HG02981 (cell line): ENCODE results near the gene IFNA21.
"Not testable (repeated sequence)": the region's sequence is repeated elsewhere in the genome, so short reads cannot be mapped to it uniquely, and the experiment has no call there.

Experiments
- ATAC-seq: cut with Tn5 transposase; IDR thresholded peaks from one replicate; pipeline ENCODE4 v1.9.1; 2021; ENCODE audit warnings: mild to moderate bottlenecking, moderate library complexity; ENCODE audit not compliant: unreplicated experiment

The IFNA21 gene

DNA sequence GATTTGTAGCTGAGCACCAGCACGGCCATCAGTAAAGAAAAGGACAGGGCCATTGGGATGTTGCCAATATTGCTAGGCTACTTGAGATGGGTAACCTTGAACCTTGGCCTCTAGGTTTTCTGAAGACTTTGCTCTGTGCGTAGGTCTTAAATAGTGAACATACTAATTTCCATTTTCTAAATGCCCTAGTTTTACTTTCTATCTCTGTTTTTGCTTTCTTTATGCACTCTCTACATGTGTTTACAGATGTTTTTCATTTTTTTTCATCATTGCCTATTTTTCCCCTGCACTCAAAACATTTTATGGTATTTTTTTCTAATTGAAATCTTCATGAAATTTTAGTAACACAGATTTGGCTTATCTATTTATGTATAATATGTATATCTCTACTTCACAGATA, at the start of gene IFNA21:
TSS of gene IFNA21 (minus strand) at position 101 of the 400 bp plus-strand sequence. CDS start at position 53, 48 bp downstream.
- not testable (repeated sequence) for ATAC-seq

DNA sequence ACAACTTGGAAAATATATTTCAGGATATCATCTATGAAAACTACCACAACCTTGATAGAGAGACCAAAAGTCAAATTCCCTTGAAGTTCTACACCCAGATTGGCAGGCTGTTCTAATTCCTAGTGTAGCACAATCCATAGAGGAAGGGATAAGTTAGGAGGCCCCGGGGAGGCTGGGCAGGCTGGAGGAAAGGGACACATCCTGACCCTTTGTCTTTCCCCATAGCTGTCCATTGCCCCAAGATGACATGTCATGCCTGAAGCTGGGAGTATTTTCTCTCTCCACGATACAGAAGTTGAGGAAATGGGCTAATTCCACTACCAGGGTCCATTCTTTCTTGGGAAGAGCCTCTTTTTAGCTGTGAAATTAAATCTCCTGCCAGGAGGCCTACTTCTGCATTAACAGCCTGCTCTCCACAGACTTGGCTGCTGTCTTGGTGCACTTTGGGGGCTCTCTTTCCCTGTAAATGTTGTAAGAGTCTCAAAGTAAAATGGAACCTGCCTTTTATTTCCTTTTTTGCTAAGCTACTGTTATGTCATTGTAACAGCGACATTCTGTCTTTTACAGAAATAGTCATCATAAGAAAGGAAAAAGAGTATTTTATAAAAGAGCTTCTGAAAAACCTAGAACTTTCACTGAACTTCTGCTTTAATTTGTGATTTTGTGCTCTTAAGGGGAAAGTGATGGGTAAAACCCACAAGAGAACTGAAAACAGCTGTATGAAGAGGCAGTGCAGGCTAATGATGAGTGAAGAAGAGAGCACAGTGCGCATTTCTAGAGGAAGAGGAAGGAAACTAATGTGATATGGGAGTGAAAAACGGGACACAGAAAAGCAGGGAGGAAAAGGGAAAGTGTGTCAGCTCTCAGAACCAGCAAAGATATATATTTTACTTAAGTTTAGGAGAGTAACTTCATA, 47.2 kb upstream of the IFNA21 start:
- ATAC-seq = peak; percentile 68

DNA sequence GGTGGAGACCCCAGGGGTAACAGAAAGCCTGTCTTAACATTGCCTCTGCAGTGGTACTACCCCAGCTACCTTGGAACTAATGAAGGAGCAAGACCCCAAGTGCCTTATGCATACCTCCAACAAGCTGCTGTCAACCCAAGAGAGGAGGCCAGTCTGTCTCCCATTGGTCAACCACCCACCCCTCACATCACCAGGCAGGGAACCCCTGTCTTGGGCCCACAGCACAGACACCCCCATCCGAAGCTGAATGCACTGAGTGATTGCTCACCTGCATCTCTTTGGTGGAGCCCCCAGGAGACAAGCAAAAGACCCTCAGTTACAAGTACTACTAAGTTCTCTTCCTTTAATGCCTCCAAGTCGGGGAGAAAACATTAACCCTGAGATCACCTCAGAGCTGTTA, 45.7 kb upstream of the IFNA21 start:
- not testable (repeated sequence) for ATAC-seq

DNA sequence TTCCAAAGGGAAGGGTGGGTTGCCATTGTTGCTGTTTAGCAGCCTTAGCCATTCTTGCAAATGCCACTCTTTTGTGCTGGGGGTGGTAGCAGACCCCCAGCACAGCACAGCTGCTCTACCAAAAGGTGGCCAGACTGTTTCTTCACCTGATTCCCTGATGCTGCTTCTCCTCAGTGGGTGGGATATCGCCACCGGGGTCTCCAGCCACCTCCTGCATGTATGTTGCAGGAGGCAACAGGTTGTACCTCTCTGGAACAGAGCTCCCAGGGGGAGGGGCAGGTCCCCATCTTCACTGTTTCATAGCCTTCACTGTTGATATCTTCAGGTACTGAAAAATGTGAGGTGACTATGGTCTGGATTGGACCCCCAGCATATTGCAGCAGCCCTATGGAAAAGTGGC, 44.3 kb upstream of the IFNA21 start:
- not testable (repeated sequence) for ATAC-seq

DNA sequence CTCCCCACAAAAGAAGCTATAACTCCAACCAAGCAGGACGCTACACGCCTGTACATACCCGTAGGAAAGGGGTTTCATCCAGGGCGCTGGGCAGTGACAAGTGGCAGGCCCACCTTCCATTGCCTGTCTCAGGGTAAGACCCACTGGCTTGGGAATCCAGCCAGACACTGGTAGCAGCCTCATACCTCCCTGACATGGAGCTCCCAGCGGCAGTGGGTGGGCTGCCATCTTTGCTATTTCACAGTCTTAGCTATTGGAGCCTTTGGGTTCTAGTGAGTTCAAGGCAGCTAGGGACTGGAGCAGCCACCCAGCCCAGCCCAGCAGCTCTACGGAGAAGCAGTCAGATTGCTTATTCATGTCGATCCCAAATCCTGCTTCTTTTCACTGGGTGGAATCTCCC, 43.9 kb upstream of the IFNA21 start:
- no peak for ATAC-seq

DNA sequence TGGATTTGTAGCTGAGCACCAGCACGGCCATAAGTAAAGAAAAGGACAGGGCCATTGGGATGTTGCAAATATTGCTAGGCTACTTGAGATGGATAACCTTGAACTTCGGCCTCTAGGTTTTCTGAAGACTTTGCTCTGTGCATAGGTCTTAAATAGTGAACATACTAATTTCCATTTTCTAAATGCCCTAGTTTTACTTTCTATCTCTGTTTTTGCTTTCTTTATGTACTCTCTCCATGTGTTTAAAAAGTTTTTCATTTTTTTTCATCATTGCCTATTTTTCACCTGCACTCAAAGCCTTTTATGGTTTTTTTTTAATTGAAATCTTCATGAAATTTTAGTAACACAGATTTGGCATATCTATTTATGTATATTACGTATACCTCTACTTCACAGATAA, 40.6 kb upstream of the IFNA21 start, which contains the start of gene IFNA10:
TSS of gene IFNA10 (minus strand) at position 101 of the 400 bp plus-strand sequence. CDS start at position 55, 46 bp downstream.
- ATAC-seq = not testable (repeated sequence)

DNA sequence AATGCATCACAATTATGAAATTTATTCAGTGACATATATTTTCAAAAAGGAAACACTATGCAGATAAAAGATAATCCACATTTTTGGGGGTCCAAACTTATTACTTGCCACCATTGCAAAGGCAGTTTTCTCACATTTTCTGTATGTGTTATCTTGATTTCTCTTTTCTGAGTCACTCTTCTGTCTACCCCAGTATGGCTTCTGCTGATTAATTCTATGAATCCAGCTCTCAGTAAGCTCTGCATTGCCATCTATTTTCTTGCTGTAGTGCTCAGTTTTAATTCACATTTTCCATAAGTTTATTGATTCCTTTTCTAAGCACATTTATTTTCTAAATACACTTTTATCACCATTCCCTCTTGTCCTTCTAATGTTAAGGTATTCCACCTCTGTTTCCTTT, 38.7 kb upstream of the IFNA21 start:
- no peak for ATAC-seq

DNA sequence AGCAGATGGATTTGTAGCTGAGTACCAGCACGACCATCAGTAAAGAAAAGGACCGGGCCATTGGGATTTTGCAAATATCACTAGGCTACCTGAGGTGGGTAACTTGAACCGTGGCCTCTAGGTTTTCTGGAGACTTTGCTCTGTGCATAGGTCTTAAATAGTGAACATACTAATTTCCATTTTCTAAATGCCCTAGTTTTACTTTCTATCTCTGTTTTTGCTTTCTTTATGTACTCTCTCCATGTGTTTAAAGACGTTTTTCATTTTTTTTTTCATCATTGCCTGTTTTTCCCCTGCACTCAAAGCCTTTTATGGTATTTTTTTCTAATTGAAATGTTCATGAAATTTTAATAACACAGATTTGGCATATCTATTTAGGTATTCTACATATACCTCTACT, 35.6 kb upstream of the IFNA21 start, which contains the start of gene IFNA7:
TSS of gene IFNA7 (minus strand) at position 101 of the 400 bp plus-strand sequence. CDS start at position 61, 40 bp downstream.
- not testable (repeated sequence) for ATAC-seq

DNA sequence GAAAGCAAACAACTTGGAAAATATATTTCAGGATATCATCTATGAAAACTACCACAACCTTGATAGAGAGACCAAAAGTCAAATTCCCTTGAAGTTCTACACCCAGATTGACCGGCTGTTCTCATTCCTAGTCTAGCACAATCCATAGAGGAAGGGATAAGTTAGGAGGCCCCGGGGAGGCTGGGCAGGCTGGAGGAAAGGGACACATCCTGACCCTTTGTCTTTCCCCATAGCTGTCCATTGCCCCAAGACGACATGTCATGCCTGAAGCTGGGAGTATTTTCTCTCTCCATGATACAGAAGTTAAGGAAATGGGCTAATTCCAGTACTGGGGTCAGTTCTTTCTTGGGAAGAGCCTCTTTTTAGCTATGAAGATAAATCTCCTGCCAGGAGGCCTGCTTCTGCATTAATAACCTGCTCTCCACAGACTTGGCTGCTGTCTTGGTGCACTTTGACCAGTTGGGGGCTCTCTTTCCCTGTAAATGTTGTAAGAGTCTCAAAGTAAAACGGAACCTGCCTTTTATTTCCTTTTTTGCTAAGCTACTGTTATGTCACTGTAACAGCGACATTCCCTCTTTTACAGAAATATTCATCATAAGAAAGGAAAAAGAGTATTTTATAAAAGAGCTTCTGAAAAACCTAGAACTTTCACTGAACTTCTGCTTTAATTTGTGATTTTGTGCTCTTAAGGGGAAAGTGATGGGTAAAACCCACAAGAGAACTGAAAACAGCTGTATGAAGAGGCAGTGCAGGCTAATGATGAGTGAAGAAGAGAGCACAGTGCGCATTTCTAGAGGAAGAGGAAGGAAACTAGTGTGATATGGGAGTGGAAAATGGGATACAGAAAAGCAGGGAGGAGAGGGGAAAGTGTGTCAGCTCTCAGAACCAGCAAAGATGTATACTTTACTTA, 28.7 kb upstream of the IFNA21 start:
- ATAC-seq = peak; percentile 93

DNA sequence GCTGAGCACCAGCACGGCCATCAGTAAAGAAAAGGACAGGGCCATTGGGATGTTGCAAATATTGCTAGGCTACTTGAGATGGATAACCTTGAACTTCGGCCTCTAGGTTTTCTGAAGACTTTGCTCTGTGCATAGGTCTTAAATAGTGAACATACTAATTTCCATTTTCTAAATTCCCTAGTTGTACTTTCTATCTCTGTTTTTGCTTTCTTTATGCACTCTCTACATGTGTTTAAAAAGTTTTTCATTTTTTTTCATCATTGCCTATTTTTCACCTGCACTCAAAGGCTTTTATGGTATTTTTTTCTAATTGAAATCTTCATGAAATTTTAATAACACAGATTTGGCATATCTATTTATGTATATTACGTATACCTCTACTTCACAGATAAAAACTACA, 21.0 kb upstream of the IFNA21 start, which contains the start of gene IFNA4:
TSS of gene IFNA4 (minus strand) at position 101 of the 400 bp plus-strand sequence. CDS start at position 45, 56 bp downstream.
- not testable (repeated sequence) for ATAC-seq

DNA sequence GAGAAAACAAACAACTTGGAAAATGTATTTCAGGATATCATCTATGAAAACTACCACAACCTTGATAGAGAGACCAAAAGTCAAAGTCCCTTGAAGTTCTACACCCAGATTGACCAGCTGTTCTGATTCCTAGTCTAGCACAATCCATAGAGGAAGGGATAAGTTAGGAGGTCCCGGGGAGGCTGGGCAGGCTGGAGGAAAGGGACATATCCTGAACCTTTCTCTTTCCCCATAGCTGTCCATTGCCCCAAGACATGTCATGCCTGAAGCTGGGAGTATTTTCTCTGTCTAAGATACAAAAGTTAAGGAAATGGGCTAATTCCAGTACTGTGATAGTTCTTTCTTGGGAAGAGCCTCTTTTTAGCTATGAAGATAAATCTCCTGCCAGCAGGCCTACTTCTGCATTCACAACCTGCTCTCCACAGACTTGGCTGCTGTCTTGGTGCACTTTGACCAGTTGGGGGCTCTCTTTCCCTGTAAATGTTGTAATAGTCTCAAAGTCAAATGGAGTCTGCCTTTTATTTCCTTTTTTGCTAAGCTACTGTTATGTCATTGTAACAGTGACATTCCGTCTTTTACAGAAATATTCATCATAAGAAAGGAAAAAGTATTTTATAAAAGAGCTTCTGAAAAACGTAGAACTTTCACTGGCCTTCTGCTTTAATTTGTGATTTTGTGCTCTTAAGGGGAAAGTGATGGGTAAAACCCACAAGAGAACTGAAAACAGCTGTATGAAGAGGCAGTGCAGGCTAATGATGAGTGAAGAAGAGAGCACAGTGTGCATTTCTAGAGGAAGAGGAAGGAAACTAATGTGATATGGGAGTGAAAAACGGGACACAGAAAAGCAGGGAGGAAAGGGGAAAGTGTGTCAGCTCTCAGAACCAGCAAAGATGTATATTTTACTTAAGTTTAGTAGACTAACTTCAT, 16.6 kb upstream of the IFNA21 start:
- ATAC-seq = peak; percentile 94

DNA sequence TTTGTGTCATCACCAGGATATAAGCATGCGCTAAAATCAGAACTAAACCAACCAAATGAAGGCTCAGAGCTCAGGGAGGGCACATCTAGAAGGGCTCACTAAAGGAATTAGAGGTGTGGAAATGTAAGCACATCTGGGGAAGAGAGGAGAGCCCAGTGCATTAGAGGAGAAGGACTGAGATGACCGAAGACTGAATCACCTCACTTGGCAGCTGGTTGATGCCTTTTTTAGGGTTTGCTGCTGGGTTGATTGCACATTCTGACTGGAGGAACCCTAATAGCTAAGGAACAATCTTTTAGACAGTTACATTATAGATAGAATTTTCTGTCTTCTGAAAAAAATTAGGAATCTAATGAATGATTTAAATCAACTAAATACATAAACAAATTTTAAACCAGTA, 8.2 kb upstream of the IFNA21 start:
- ATAC-seq = no peak

DNA sequence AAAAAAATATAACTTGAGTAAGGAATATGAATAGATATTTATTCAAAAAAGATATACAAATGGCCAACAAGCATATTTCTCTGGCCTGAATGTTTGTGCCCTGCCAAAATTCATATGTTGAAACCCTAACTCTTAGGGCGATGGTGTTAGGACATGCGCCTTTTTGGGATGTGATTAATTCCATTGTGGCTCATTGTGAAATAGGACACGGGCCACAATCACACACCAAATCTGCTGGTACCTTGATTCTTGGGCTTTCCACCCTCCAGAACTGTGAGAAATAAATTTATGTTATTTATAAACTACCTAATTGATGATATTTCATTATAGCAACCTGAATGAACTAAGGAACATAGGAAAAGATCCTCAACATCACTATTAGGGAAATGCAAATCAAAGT, 5.7 kb upstream of the IFNA21 start:
- ATAC-seq = no peak

DNA sequence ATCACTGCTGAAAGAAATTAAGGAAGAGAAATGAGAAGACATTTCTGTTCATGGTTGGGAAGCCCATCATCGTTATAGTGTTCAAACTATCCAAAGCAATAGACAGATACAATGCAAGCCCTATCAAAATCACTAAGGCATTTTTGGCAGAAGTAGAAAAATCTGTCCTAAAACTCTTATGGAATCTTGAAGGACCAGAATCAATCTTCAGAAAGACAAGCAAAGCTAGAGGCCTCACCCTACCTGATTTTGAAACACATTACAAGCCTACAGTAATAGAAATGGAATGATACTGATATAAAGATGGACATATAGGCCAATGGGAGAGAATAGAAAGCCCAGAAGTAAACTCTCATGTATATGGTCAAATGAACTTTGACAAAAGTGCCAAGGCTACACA, 4.9 kb upstream of the IFNA21 start:
- ATAC-seq = no peak

DNA sequence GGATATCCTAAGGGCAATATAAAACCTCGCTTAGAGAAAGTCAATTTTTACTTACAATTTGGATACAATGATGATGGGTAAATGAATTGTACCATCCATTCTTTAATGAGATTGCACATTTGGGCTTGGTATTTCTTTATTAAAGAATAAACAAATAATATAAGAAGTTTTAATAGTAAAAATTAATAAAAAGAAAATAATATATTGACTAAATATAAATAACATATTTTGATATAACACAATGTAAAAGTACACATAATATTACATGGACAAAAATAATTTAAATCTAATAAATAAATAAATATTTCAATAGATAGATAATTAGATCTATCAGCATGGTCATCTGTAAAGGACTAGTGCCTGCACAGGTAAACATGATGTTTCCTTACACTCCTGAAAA, 944 bp downstream of the IFNA21 start:
- no peak for ATAC-seq

DNA sequence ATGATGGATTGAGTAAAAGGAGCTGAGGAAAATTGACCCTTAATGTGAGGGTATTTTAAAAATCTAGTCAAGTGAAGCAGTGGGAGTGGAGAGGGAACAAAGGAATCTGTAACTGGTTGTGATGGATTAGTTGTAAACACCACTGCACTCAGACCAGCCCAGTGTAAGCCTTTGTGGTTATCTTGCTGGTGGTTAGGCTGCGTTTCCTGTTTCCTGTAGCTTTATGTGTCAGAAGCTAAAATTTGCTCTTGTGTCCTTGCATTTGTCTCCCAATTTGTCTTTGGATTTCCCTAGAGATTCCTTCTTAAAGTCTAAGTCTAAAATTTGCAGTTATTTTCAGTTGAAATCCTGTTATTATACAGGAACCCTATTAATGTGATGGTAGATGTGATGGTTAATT, 6.3 kb downstream of the IFNA21 start:
- ATAC-seq = peak; percentile 92

DNA sequence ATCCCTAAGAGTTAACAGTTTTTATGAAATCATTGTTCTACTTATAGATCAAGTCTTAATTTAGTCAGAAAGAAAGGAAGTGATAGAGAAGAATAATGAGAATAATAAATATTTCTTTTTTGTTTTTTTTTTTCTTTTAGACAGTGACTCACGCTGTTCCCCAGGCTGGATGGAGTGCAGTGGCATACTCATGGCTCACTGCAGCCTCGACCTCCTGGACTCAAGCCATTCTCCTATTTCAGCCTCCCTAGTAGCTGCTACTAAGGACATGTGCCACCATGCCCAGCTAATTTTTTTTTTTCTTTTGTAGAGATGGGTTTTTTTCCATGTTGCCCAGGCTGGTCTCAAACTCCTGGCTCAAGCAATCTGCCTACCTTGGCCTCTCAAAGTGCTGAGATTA, 11.0 kb downstream of the IFNA21 start:
- no peak for ATAC-seq

DNA sequence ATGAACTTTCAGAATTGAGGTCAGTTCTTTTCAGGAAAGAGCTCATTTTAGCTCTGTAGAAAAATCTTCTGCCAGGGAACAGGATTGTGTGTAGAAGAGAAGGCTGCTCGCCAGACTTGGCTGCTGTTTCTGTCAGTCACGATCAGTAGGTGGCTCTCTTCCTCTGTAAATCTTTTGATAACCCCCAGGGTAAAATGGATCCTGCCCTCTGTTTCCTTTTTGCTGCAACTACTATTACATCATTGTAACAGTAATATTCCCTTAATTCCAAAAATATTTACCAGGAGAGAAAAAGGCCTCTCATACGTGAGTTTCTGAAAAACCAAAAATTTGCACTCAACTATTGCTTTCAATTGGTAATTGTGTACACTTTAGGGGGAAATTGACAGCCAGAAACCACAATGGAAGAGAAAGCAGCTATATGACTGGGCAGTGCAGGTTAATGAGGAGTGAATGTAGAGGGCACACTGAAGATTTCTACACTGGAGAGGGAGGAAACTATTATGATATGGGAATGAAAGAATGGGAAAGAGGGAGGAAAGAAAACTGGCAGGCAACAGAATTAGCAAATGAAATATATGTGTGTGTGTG, 12.3 kb downstream of the IFNA21 start:
- ATAC-seq = peak; percentile 85

DNA sequence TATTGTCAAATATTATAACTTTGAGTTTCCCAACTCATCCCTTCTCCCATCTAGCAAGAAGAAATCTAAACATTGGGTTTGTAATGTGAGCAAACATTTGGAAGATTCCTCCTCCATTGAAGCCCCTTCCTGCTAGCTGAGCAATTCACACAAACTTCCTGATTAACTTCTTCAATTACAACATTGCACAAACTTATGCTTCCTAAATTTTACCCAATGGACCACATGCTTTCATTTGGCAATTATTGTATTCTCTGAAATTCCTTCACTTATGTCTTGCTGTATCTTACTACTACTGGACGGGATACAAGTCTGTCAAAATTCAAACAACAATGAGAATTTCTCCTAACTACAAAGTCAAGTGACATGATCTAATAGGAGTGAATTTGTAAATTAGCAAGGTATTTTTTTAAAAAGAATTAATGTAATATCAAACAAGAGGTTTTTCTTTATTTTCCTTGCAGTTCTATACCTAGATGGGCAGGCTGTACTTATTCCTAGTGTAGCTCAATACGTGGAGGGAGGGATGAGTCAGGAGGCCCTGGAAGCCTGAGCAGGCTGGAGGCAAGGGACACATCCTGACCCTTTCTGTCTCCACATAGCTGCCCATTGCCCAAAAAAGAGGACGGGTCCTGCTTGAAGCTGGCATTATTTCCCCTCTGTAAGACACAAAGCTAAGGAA, 13.0 kb downstream of the IFNA21 start:
- ATAC-seq = peak; percentile 14
